Aorta (tissue), 5 donors: ENCODE measurements around the gene ZNHIT6. TPM values are rescaled to one million over a fixed set of nuclear protein-coding genes. Genes with fewer than 3 reads are reported as not detected.

Source experiments
- ATAC-seq: fragments of 200-7000 bp; cut with Tn5 transposase; one replicate; pipeline ENCODE4 v1.9.1; 2022; ENCODE audit warnings: moderate library complexity; ENCODE audit not compliant: low FRiP score
- DNase-seq, 2 donors: peaks; one replicate each; pipeline ENCODE4 v3.0.0-alpha.2; 2020
- H3K27ac ChIP-seq, 2 donors: one replicate each; pipeline ENCODE4 v1.5.1; 2013; ENCODE audit warnings: low read length in 2 of 2, mild to moderate bottlenecking in 2 of 2, moderate library complexity in 2 of 2, control low read depth in 1 of 2, inconsistent platforms in 1 of 2, low read depth in 1 of 2
- H3K27me3 ChIP-seq, 2 donors: one replicate each; pipeline ENCODE4 v1.6.1; 2013; ENCODE audit warnings: control low read depth in 1 of 2, low read length in 1 of 2, mild to moderate bottlenecking in 1 of 2, moderate library complexity in 1 of 2; ENCODE audit not compliant: insufficient read depth in 2 of 2, control insufficient read depth in 1 of 2
- H3K36me3 ChIP-seq, 2 donors: one replicate each; pipeline ENCODE4 v1.6.1; 2013; ENCODE audit warnings: control low read depth in 1 of 2, low read length in 1 of 2, mild to moderate bottlenecking in 1 of 2; ENCODE audit not compliant: insufficient read depth in 2 of 2, control insufficient read depth in 1 of 2
- H3K4me1 ChIP-seq, 2 donors: one replicate each; pipeline ENCODE4 v1.6.1; 2013; ENCODE audit warnings: low read length in 2 of 2, control low read depth in 1 of 2, mild to moderate bottlenecking in 1 of 2, moderate library complexity in 1 of 2; ENCODE audit not compliant: insufficient read depth in 2 of 2, control insufficient read depth in 1 of 2
- H3K4me3 ChIP-seq, 2 donors: one replicate each; pipeline ENCODE4 v1.5.1; 2013; ENCODE audit warnings: low read length in 2 of 2, control low read depth in 1 of 2, mild to moderate bottlenecking in 1 of 2
- H3K9me3 ChIP-seq: one replicate; pipeline ENCODE4 v1.6.1; 2013; ENCODE audit warnings: mild to moderate bottlenecking, low read length; ENCODE audit not compliant: control insufficient read depth
- WGBS, 2 donors: extraction: QIAGEN DNeasy Blood & Tissue Kit; methylation state at CpG; one replicate each; pipeline ENCODE4 v1.1.7; 2013; 5-methylcytosine and 5-hydroxymethylcytosine counted together
- intact Hi-C, 2 donors: fragments of 100-400 bp; cut with DNase I; formaldehyde crosslinking; loops; one replicate each; pipeline versions ENCODE4 v1.14.2 to v1.15.0; 2022
- polyA plus RNA-seq, 2 donors: library from polyadenylated mRNA; stranded (reverse); fragments of 200-250 nt; gene quantifications; one replicate each; pipeline ENCODE4 v1.2.3, GENCODE V29; 2013
- total RNA-seq, 2 donors: library from RNA; stranded (reverse); fragmentation: NEBNext Ultra II Directional; extraction: Animal tissue kit (Norgen Biotek cat#: 25700); gene quantifications; one replicate each; pipeline ENCODE4 v1.2.1, GENCODE V29; 2021
- donor health status: healthy with polysubstance abuse.
- donor health status: Bipolar disorder and iron deficiency.
- donor health status: DM: no; HTN: no; CAD: no.
- donor health status: DM: no; HTN: no; CAD: no.
- donor health status: DM: yes; HTN: yes; CAD: no.

ZNHIT6 gene
- total and polyA plus RNA-seq, 4 donors, result 12.6 to 23.8 (median 15.9) TPM

GRCh38 chr1:85607126-85607920, 100.9 kb downstream of the ZNHIT6 start:
- Histone ChIP-seq H3K4me3 (no peak overlapping the region), H3K4me1 (peaks cover 0 to 4% of the 10 kb centered on the region in 2 donors), H3K27me3 (no peaks in the 10 kb centered on the region), H3K36me3 (no peaks in the 10 kb centered on the region), H3K9me3 (no peaks in the 10 kb centered on the region), H3K27ac (no peak overlapping the region)
- WGBS, 2 donors, result 68 to 74% methylated on average over 10 of the region's 10 CpGs
- intact Hi-C loops, result no loop called here
- DNase-seq, result no peak
- ATAC-seq, result no peak

GRCh38 chr1:85606414-85606800, 101.8 kb downstream of the ZNHIT6 start:
- no peak overlapping the region for H3K4me3 ChIP-seq
- H3K27ac ChIP-seq, result no peak overlapping the region
- intact Hi-C loops, result no loop called here
- no peak for DNase-seq
- no peaks in the 10 kb centered on the region for H3K36me3 ChIP-seq
- H3K4me1 ChIP-seq, result peaks cover 0 to 4% of the 10 kb centered on the region in 2 donors
- H3K27me3 ChIP-seq, result no peaks in the 10 kb centered on the region
- no peaks in the 10 kb centered on the region for H3K9me3 ChIP-seq
- no peak for ATAC-seq
- 95 to 96% methylated on average over 4 of the region's 4 CpGs for WGBS, 2 donors

GRCh38 chr1:85605484-85606413, 102.5 kb downstream of the ZNHIT6 start:
- intact Hi-C loops, result no loop called here
- no peak for ATAC-seq
- Histone ChIP-seq H3K9me3 (no peaks in the 10 kb centered on the region), H3K4me3 (no peak overlapping the region), H3K4me1 (no peaks in the 10 kb centered on the region), H3K27ac (no peak overlapping the region), H3K27me3 (no peaks in the 10 kb centered on the region), H3K36me3 (no peaks in the 10 kb centered on the region)
- WGBS, 2 donors, result 90 to 93% methylated on average over 8 of the region's 8 CpGs
- DNase-seq, result no peak

- intact Hi-C loops, result no loop called here
- Histone ChIP-seq H3K4me1 (no peaks in the 10 kb centered on the region), H3K36me3 (no peaks in the 10 kb centered on the region), H3K27me3 (no peaks in the 10 kb centered on the region), H3K9me3 (no peaks in the 10 kb centered on the region), H3K4me3 (no peak overlapping the region), H3K27ac (no peak overlapping the region)
- no peak for ATAC-seq
- 67 to 81% methylated on average over 3 of the region's 3 CpGs for WGBS, 2 donors
- DNase-seq, result no peak
These were observed 103.8 kb downstream of the ZNHIT6 start for GRCh38 chr1:85604298-85604997.

- ATAC-seq, result no peak
- 77 to 80% methylated on average over 7 of the region's 7 CpGs for WGBS, 2 donors
- Histone ChIP-seq H3K4me3 (no peak overlapping the region), H3K27me3 (no peaks in the 10 kb centered on the region), H3K27ac (no peak overlapping the region), H3K4me1 (no peaks in the 10 kb centered on the region), H3K9me3 (no peaks in the 10 kb centered on the region), H3K36me3 (no peaks in the 10 kb centered on the region)
- DNase-seq, result no peak
- intact Hi-C loops, result no loop called here
These were observed 105.0 kb downstream of the ZNHIT6 start for GRCh38 chr1:85603086-85603880.

- Histone ChIP-seq H3K4me3 (no peak overlapping the region), H3K27ac (no peak overlapping the region), H3K27me3 (no peaks in the 10 kb centered on the region), H3K36me3 (no peaks in the 10 kb centered on the region), H3K4me1 (no peaks in the 10 kb centered on the region), H3K9me3 (no peaks in the 10 kb centered on the region)
- 95 to 96% methylated on average over 4 of the region's 4 CpGs for WGBS, 2 donors
- intact Hi-C loops, result no loop called here
- DNase-seq (no peak), ATAC-seq (no peak)
These were observed 105.7 kb downstream of the ZNHIT6 start for GRCh38 chr1:85602571-85602970.

GRCh38 chr1:85601901-85602300, 106.3 kb downstream of the ZNHIT6 start:
- intact Hi-C loops, result no loop called here
- DNase-seq (no peak), ATAC-seq (no peak)
- Histone ChIP-seq H3K9me3 (no peaks in the 10 kb centered on the region), H3K27ac (no peak overlapping the region), H3K36me3 (no peaks in the 10 kb centered on the region), H3K4me3 (no peak overlapping the region), H3K27me3 (no peaks in the 10 kb centered on the region), H3K4me1 (no peaks in the 10 kb centered on the region)
- 78 to 94% methylated on average over 4 of the region's 4 CpGs for WGBS, 2 donors

- no peaks in the 10 kb centered on the region for H3K36me3 ChIP-seq
- H3K9me3 ChIP-seq, result no peaks in the 10 kb centered on the region
- H3K27me3 ChIP-seq, result no peaks in the 10 kb centered on the region
- H3K4me1 ChIP-seq, result no peaks in the 10 kb centered on the region
- no peak overlapping the region for H3K27ac ChIP-seq
- DNase-seq (no peak), ATAC-seq (no peak)
- intact Hi-C loops, result no loop called here
- H3K4me3 ChIP-seq, result no peak overlapping the region
- WGBS, 2 donors, result 11 to 12% methylated on average over 2 of the region's 2 CpGs
These were observed 108.6 kb downstream of the ZNHIT6 start for GRCh38 chr1:85599681-85600080.
